Measurements from ENCODE around the gene CD1B. TPM values are rescaled to one million over a fixed set of nuclear protein-coding genes. Genes with fewer than 3 reads are reported as not detected.

The CD1B gene
- total and polyA plus RNA-seq, 2 experiments from 2014 or later = not detected

DNA sequence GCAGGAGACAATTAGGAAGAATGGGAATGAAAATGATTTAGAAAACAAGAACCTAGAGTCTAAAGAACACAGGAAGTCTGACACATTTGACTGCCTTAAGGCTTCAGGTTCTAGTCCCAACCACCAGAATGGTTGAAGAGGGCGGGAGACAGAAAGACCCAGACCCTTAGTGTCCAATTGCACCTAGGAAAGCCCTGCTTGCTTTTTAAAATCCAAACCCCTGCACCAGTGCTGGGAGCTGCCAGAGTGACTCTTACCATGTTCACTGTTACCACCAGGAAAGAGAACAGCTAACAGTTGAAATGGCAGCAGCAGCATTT lies 265 bp downstream of the CD1B start:
- H3K9me3 ChIP-seq (ENCODE audit: low read depth) = no peaks in the 10 kb centered on the region
- no peak for DNase-seq (ENCODE audit: low read depth in 1 of 2, low spot score in 1 of 2)
- no peaks in the 10 kb centered on the region for H3K36me3 ChIP-seq
- H3K4me3 ChIP-seq = no peak overlapping the region
- TF ChIP-seq, protein P1, sequence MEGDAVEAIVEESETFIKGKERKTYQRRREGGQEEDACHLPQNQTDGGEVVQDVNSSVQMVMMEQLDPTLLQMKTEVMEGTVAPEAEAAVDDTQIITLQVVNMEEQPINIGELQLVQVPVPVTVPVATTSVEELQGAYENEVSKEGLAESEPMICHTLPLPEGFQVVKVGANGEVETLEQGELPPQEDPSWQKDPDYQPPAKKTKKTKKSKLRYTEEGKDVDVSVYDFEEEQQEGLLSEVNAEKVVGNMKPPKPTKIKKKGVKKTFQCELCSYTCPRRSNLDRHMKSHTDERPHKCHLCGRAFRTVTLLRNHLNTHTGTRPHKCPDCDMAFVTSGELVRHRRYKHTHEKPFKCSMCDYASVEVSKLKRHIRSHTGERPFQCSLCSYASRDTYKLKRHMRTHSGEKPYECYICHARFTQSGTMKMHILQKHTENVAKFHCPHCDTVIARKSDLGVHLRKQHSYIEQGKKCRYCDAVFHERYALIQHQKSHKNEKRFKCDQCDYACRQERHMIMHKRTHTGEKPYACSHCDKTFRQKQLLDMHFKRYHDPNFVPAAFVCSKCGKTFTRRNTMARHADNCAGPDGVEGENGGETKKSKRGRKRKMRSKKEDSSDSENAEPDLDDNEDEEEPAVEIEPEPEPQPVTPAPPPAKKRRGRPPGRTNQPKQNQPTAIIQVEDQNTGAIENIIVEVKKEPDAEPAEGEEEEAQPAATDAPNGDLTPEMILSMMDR (IDR thresholded peaks at IDR 0.05; ENCODE audit: low read depth, low read length) = no peak
- no peaks in the 10 kb centered on the region for H3K4me1 ChIP-seq (ENCODE audit: low read depth)
- H3K27ac ChIP-seq = no peak overlapping the region
- H3K27me3 ChIP-seq = no peaks in the 10 kb centered on the region

- H3K36me3 ChIP-seq = no peaks in the 10 kb centered on the region
- H3K9me3 ChIP-seq (ENCODE audit: low read depth) = no peaks in the 10 kb centered on the region
- H3K4me1 ChIP-seq (ENCODE audit: low read depth) = no peaks in the 10 kb centered on the region
- no peaks in the 10 kb centered on the region for H3K27me3 ChIP-seq
- H3K27ac ChIP-seq = no peak overlapping the region
- DNase-seq (ENCODE audit: low read depth in 1 of 2, low spot score in 1 of 2) = no peak
- H3K4me3 ChIP-seq = no peak overlapping the region
- TF ChIP-seq, protein P1 (IDR thresholded peaks at IDR 0.05; ENCODE audit: low read depth, low read length) = no peak
Measured at GRCh38 chr1:158330391-158331105, 783 bp downstream of the CD1B start.

GRCh38 chr1:158329733-158330132 lies 1.6 kb downstream of the CD1B start:
- Histone ChIP-seq H3K4me1 (ENCODE audit: low read depth) (no peaks in the 10 kb centered on the region), H3K9me3 (ENCODE audit: low read depth) (no peaks in the 10 kb centered on the region), H3K36me3 (no peaks in the 10 kb centered on the region), H3K27ac (no peak overlapping the region), H3K4me3 (no peak overlapping the region), H3K27me3 (no peaks in the 10 kb centered on the region)
- TF ChIP-seq, protein P1 (IDR thresholded peaks at IDR 0.05; ENCODE audit: low read depth, low read length) = no peak
- DNase-seq (ENCODE audit: low read depth in 1 of 2, low spot score in 1 of 2) = peak in 1 of 2 donors; percentile 0

DNA sequence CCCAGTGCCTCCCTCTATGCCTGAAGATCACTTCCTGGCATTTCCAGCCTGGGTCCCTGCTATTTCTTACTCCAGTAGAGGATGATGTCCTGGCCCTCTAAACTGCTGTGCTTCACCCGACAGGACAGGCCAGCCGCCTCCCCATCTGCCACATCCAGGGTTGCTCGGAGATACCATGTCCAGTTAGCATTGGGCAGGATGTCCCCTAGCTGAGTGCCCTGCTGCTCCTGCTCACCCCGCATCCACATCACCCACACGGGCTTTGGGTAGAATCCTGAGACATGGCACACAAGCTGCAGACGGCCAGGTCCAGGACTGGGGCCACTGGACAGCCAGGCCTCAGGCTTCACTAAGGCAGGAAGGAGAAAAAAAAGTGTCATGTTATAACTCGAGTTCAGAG lies 2.0 kb downstream of the CD1B start:
- Histone ChIP-seq H3K4me3 (no peak overlapping the region), H3K9me3 (ENCODE audit: low read depth) (no peaks in the 10 kb centered on the region), H3K4me1 (ENCODE audit: low read depth) (no peaks in the 10 kb centered on the region), H3K27me3 (no peaks in the 10 kb centered on the region), H3K27ac (no peak overlapping the region), H3K36me3 (no peaks in the 10 kb centered on the region)
- TF ChIP-seq, protein P1 (IDR thresholded peaks at IDR 0.05; ENCODE audit: low read depth, low read length) = no peak
- no peak for DNase-seq (ENCODE audit: low read depth in 1 of 2, low spot score in 1 of 2)

- no peak overlapping the region for H3K27ac ChIP-seq
- no peak overlapping the region for H3K4me3 ChIP-seq
- H3K9me3 ChIP-seq (ENCODE audit: low read depth) = no peaks in the 10 kb centered on the region
- no peaks in the 10 kb centered on the region for H3K4me1 ChIP-seq (ENCODE audit: low read depth)
- TF ChIP-seq, protein P1 (IDR thresholded peaks at IDR 0.05; ENCODE audit: low read depth, low read length) = no peak
- no peaks in the 10 kb centered on the region for H3K27me3 ChIP-seq
- H3K36me3 ChIP-seq = no peaks in the 10 kb centered on the region
- DNase-seq (ENCODE audit: low read depth in 1 of 2, low spot score in 1 of 2) = no peak
Measured at GRCh38 chr1:158328426-158328825, 2.9 kb downstream of the CD1B start.

Measured in cardiac muscle cell (in vitro differentiated cells and primary cell).